Astrocyte (in vitro differentiated cells and primary cell): Measurements from ENCODE around the gene BRS3. TPM values are rescaled to one million over a fixed set of nuclear protein-coding genes. Genes with fewer than 3 reads are reported as not detected.

Source experiments
- DNase-seq: peaks from one replicate; pipeline ENCODE4 v3.0.0-alpha.2; 2010; ENCODE audit warnings: low read depth
- FAIRE-seq: peaks from 2 replicates; lab custom pipeline; 2011; peaks lifted over from hg19 to GRCh38; lab: Jason Lieb, UNC
- H2AFZ ChIP-seq: 2 replicates; pipeline ENCODE4 v1.6.0; 2012; ENCODE audit warnings: low read depth, low read length, inconsistent platforms
- H3K27ac ChIP-seq: 2 replicates; pipeline ENCODE4 v1.5.1; 2011; ENCODE audit warnings: low read depth, low read length, inconsistent platforms
- H3K27me3 ChIP-seq: 2 replicates; pipeline ENCODE4 v1.6.0; 2011; ENCODE audit warnings: low read length, inconsistent platforms; ENCODE audit not compliant: insufficient read depth
- H3K36me3 ChIP-seq: 2 replicates; pipeline ENCODE4 v1.5.1; 2011; ENCODE audit warnings: low read length, inconsistent platforms; ENCODE audit not compliant: insufficient read depth
- H3K4me1 ChIP-seq: 2 replicates; pipeline ENCODE4 v1.5.1; 2011; ENCODE audit warnings: low read length, inconsistent platforms; ENCODE audit not compliant: insufficient read depth
- H3K4me2 ChIP-seq: 2 replicates; pipeline ENCODE4 v1.6.0; 2012; ENCODE audit warnings: low read length, inconsistent platforms
- H3K4me3 ChIP-seq: 2 replicates; pipeline ENCODE4 v1.5.1; 2011; ENCODE audit warnings: low read depth, mild to moderate bottlenecking, low read length, inconsistent platforms; ENCODE audit not compliant: insufficient read depth
- H3K79me2 ChIP-seq: 2 replicates; pipeline ENCODE4 v1.6.0; 2012; ENCODE audit warnings: mild to moderate bottlenecking, low read length, inconsistent platforms; ENCODE audit not compliant: insufficient read depth
- H3K9ac ChIP-seq: 2 replicates; pipeline ENCODE4 v1.6.0; 2012; ENCODE audit warnings: mild to moderate bottlenecking, low read length, inconsistent platforms
- H3K9me3 ChIP-seq: 2 replicates; pipeline ENCODE4 v1.5.1; 2012; ENCODE audit warnings: low read depth, mild to moderate bottlenecking, low read length, inconsistent platforms; ENCODE audit not compliant: insufficient read depth
- H4K20me1 ChIP-seq: 2 replicates; pipeline ENCODE4 v1.6.0; 2012; ENCODE audit warnings: low read length, inconsistent platforms; ENCODE audit not compliant: insufficient read depth
- H3K27ac Mint-ChIP-seq: one replicate; pipeline ENCODE4 v1.8.0; 2021; ENCODE audit warnings: mild to moderate bottlenecking, mixed read lengths; ENCODE audit not compliant: unreplicated experiment
- H3K27me3 Mint-ChIP-seq: one replicate; pipeline ENCODE4 v1.8.0; 2021; ENCODE audit warnings: low read depth, mixed read lengths; ENCODE audit not compliant: unreplicated experiment
- H3K36me3 Mint-ChIP-seq: one replicate; pipeline ENCODE4 v1.8.0; 2021; ENCODE audit warnings: low read depth, mixed read lengths; ENCODE audit not compliant: unreplicated experiment
- H3K4me1 Mint-ChIP-seq: one replicate; pipeline ENCODE4 v1.8.0; 2021; ENCODE audit warnings: low read depth, mixed read lengths; ENCODE audit not compliant: unreplicated experiment
- H3K4me3 Mint-ChIP-seq: one replicate; pipeline ENCODE4 v1.8.0; 2021; ENCODE audit warnings: mild to moderate bottlenecking, moderate library complexity, mixed read lengths; ENCODE audit not compliant: unreplicated experiment
- H3K9me3 Mint-ChIP-seq: one replicate; pipeline ENCODE4 v1.8.0; 2021; ENCODE audit warnings: mild to moderate bottlenecking, mixed read lengths; ENCODE audit not compliant: unreplicated experiment
- EZH2 ChIP-seq: IDR thresholded peaks from 2 replicates; pipeline ENCODE4 v1.6.1; 2012; ENCODE audit warnings: mild to moderate bottlenecking, low read length, inconsistent platforms; ENCODE audit not compliant: insufficient read depth
- total RNA-seq: library from RNA; stranded (reverse); gene quantifications from 2 replicates; pipeline ENCODE4 v1.2.1, GENCODE V29; 2021
- TF ChIP-seq, protein P1 (sequence below): IDR thresholded peaks from 2 replicates; pipeline ENCODE4 v1.5.1; 2011; ENCODE audit warnings: low read depth, mild to moderate bottlenecking, inconsistent platforms, low read length, moderate library complexity; ENCODE audit not compliant: insufficient read depth

The BRS3 gene
- total RNA-seq, 1 donor from 2014 or later = not detected

- no peak overlapping the region for H3K4me2 ChIP-seq
- H3K9ac ChIP-seq = no peak overlapping the region
- Mint-ChIP-seq H3K27ac (no peak overlapping the region), H3K4me1 (no peaks in the 10 kb centered on the region), H3K4me3 (no peak overlapping the region), H3K36me3 (no peaks in the 10 kb centered on the region), H3K27me3 (peaks cover 14% of the 10 kb centered on the region), H3K9me3 (no peaks in the 10 kb centered on the region)
- H3K27me3 ChIP-seq = no peaks in the 10 kb centered on the region
- no peak overlapping the region for H3K27ac ChIP-seq
- TF ChIP-seq EZH2 = no peak
- TF ChIP-seq, protein P1, sequence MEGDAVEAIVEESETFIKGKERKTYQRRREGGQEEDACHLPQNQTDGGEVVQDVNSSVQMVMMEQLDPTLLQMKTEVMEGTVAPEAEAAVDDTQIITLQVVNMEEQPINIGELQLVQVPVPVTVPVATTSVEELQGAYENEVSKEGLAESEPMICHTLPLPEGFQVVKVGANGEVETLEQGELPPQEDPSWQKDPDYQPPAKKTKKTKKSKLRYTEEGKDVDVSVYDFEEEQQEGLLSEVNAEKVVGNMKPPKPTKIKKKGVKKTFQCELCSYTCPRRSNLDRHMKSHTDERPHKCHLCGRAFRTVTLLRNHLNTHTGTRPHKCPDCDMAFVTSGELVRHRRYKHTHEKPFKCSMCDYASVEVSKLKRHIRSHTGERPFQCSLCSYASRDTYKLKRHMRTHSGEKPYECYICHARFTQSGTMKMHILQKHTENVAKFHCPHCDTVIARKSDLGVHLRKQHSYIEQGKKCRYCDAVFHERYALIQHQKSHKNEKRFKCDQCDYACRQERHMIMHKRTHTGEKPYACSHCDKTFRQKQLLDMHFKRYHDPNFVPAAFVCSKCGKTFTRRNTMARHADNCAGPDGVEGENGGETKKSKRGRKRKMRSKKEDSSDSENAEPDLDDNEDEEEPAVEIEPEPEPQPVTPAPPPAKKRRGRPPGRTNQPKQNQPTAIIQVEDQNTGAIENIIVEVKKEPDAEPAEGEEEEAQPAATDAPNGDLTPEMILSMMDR = no peak
- no peak overlapping the region for H2AFZ ChIP-seq
- no peaks in the 10 kb centered on the region for H4K20me1 ChIP-seq
- H3K4me1 ChIP-seq = no peaks in the 10 kb centered on the region
- no peaks in the 10 kb centered on the region for H3K79me2 ChIP-seq
- H3K4me3 ChIP-seq = no peak overlapping the region
- no peak for DNase-seq
- no peaks in the 10 kb centered on the region for H3K9me3 ChIP-seq
- H3K36me3 ChIP-seq = no peaks in the 10 kb centered on the region
- FAIRE-seq = no peak
Observed at GRCh38 chrX:136491832-136492231, 4.1 kb downstream of the BRS3 start.

GRCh38 chrX:136493011-136493410, 5.3 kb downstream of the BRS3 start:
- H3K9me3 Mint-ChIP-seq = no peaks in the 10 kb centered on the region
- no peak overlapping the region for H2AFZ ChIP-seq
- H3K27me3 ChIP-seq = no peaks in the 10 kb centered on the region
- H3K9ac ChIP-seq = no peak overlapping the region
- H3K4me3 ChIP-seq = no peak overlapping the region
- no peaks in the 10 kb centered on the region for H3K4me1 Mint-ChIP-seq
- peaks cover 14% of the 10 kb centered on the region for H3K27me3 Mint-ChIP-seq
- H3K4me1 ChIP-seq = no peaks in the 10 kb centered on the region
- H3K27ac ChIP-seq = no peak overlapping the region
- H3K36me3 ChIP-seq = no peaks in the 10 kb centered on the region
- H3K79me2 ChIP-seq = peaks cover 5% of the 10 kb centered on the region
- H4K20me1 ChIP-seq = no peaks in the 10 kb centered on the region
- no peaks in the 10 kb centered on the region for H3K9me3 ChIP-seq
- TF ChIP-seq EZH2 = no peak
- TF ChIP-seq, protein P1 = no peak
- H3K27ac Mint-ChIP-seq = no peak overlapping the region
- no peaks in the 10 kb centered on the region for H3K36me3 Mint-ChIP-seq
- DNase-seq (no peak), FAIRE-seq (peak; percentile 93)
- H3K4me2 ChIP-seq = no peak overlapping the region
- no peak overlapping the region for H3K4me3 Mint-ChIP-seq

DNA sequence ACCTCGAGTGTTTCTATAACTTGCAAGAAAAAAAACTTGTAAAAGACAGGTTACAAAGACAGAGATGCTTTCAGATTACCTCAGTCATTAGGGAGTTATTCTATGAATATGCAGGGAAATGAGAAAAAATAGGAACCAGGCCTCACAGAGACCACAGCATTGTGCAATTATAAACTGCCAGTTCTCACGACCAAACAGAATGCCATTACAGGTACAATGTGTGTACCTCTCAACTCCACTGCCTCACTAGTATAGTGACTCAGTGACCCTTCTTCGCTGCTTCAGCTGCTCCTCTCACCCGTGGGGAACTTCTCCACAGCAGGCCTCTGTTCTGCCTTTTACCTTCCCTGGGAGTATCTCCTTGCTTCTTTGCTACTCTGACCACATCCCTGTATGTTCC, 7.3 kb downstream of the BRS3 start:
- H3K4me2 ChIP-seq = no peak overlapping the region
- no peaks in the 10 kb centered on the region for H3K9me3 Mint-ChIP-seq

More for the DNA sequence above, 7.3 kb downstream of the BRS3 start:
- H4K20me1 ChIP-seq = no peaks in the 10 kb centered on the region
- no peak overlapping the region for H3K27ac ChIP-seq
- no peak overlapping the region for H3K4me3 Mint-ChIP-seq
- DNase-seq = no peak
- no peak for TF ChIP-seq EZH2
- TF ChIP-seq, protein P1 = no peak
- no peak overlapping the region for H3K27ac Mint-ChIP-seq
- no peaks in the 10 kb centered on the region for H3K4me1 ChIP-seq
- no peak overlapping the region for H2AFZ ChIP-seq
- peak; percentile 39 for FAIRE-seq
- no peak overlapping the region for H3K9ac ChIP-seq
- no peaks in the 10 kb centered on the region for H3K36me3 ChIP-seq
- no peaks in the 10 kb centered on the region for H3K36me3 Mint-ChIP-seq
- no peaks in the 10 kb centered on the region for H3K4me1 Mint-ChIP-seq
- H3K4me3 ChIP-seq = no peak overlapping the region
- peaks cover 2% of the 10 kb centered on the region for H3K27me3 Mint-ChIP-seq
- H3K27me3 ChIP-seq = no peaks in the 10 kb centered on the region
- H3K79me2 ChIP-seq = peaks cover 21% of the 10 kb centered on the region
- no peaks in the 10 kb centered on the region for H3K9me3 ChIP-seq
